ENCODE results near the gene SLAIN2.

SLAIN2 gene

DNA sequence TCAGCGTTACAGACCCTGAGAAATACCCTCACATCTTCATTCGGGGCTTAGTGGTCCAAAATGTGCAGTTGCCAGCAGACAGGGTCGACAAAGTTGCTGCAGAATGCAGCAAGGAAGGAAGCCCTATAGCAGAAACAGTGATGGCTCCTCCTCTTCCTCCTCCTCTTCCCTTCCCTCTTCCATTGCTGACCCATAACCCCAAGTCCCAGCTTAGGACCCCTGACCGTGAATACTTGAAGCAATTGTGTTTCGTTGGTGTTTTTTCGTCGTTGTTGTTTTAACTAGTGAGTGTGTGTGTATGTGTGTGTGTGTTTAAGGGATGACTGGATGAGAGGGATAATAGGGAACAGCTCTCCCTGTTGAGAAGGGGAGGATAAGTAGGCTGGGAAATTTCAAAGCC is 69.5 kb downstream of the SLAIN2 start:
- H3K27ac ChIP-seq, result no peak overlapping the region

GRCh38 chr4:48420144-48420543 is 78.8 kb downstream of the SLAIN2 start:
- H3K27ac ChIP-seq, result peak overlapping the region; percentile 41
- TF ChIP-seq, protein P1, sequence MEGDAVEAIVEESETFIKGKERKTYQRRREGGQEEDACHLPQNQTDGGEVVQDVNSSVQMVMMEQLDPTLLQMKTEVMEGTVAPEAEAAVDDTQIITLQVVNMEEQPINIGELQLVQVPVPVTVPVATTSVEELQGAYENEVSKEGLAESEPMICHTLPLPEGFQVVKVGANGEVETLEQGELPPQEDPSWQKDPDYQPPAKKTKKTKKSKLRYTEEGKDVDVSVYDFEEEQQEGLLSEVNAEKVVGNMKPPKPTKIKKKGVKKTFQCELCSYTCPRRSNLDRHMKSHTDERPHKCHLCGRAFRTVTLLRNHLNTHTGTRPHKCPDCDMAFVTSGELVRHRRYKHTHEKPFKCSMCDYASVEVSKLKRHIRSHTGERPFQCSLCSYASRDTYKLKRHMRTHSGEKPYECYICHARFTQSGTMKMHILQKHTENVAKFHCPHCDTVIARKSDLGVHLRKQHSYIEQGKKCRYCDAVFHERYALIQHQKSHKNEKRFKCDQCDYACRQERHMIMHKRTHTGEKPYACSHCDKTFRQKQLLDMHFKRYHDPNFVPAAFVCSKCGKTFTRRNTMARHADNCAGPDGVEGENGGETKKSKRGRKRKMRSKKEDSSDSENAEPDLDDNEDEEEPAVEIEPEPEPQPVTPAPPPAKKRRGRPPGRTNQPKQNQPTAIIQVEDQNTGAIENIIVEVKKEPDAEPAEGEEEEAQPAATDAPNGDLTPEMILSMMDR (conservative IDR thresholded peaks at IDR 0.05), result no peak
- TF ChIP-seq ZFX (IDR thresholded peaks at IDR 0.05), result no peak

More for the DNA sequence above, 69.5 kb downstream of the SLAIN2 start:
- TF ChIP-seq ZFX (IDR thresholded peaks at IDR 0.05), result no peak
- TF ChIP-seq, protein P1 (conservative IDR thresholded peaks at IDR 0.05), result no peak

- TF ChIP-seq ZFX (IDR thresholded peaks at IDR 0.05), result no peak
- TF ChIP-seq, protein P1 (conservative IDR thresholded peaks at IDR 0.05), result no peak
- H3K27ac ChIP-seq, result no peak overlapping the region
These were observed 79.8 kb downstream of the SLAIN2 start for GRCh38 chr4:48421101-48421500.

GRCh38 chr4:48428926-48429325 is 87.6 kb downstream of the SLAIN2 start:
- TF ChIP-seq, protein P1 (conservative IDR thresholded peaks at IDR 0.05), result no peak
- no peak for TF ChIP-seq ZFX (IDR thresholded peaks at IDR 0.05)
- no peak overlapping the region for H3K27ac ChIP-seq

DNA sequence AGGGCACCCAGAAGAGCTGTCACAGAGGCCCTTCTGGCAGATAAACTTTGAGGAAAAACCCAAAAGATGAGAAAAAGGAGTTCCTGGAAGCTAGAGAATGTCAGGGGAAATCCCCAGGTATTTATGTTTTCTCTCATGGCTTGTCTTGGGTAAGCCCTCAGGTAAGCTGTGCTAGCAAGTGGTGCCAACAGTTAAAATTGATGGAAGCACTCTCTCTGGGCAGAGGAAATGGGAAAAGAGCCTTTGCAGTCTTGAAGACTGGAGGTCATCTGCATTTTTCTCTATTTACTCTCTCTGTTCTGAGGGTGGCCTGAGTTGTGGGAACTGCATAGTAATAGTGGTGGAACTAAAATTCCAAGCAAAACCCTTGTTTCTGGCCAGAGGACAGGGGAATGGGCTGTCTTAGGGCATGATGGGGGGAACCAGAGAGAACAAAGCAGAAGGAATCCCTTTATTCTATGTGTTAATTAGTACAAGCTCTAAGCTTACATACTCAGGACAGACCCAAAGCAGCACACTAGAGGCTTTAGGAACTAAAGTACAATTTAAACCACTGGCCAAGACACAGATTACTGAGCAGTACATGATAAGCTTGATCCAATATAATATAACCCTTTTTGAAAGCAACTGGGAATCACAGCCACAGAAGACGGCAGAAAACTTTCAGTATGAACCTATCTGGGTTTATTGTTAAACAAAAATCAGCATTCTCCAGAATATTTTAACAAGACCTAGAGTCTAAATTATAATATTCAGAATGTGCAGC is 88.6 kb downstream of the SLAIN2 start:
- H3K27ac ChIP-seq, result no peak overlapping the region
- TF ChIP-seq ZFX (IDR thresholded peaks at IDR 0.05), result no peak
- TF ChIP-seq, protein P1 (conservative IDR thresholded peaks at IDR 0.05), result no peak

GRCh38 chr4:48431401-48431800 is 90.1 kb downstream of the SLAIN2 start:
- peak overlapping the region; percentile 27; the same call in 1 of the 2 replicates for H3K27ac ChIP-seq

GRCh38 chr4:48432017-48432416 is 90.7 kb downstream of the SLAIN2 start:
- peak overlapping the region; percentile 27; the same call in 1 of the 2 replicates for H3K27ac ChIP-seq
- TF ChIP-seq, protein P1 (conservative IDR thresholded peaks at IDR 0.05), result no peak
- no peak for TF ChIP-seq ZFX (IDR thresholded peaks at IDR 0.05)

More at GRCh38 chr4:48431401-48431800, 90.1 kb downstream of the SLAIN2 start:
- no peak for TF ChIP-seq ZFX (IDR thresholded peaks at IDR 0.05)
- TF ChIP-seq, protein P1 (conservative IDR thresholded peaks at IDR 0.05), result no peak
